Common myeloid progenitor, CD34-positive (primary cell): ENCODE data around the gene ZNF20.
"Not testable (repeated sequence)": the region's sequence is repeated elsewhere in the genome, so short reads cannot be mapped to it uniquely, and the experiment has no call there.

Experiments
- CTCF ChIA-PET: fragments of 350-600 bp; sonication (Branson Sonifier 250); formaldehyde crosslinking; loops from one replicate; lab custom pipeline; 2021; ENCODE audit warnings: antibody characterized with exemption; lab: Charles Lee
- POLR2A ChIA-PET: fragments of 350-600 bp; sonication (Branson Sonifier 250); formaldehyde crosslinking; loops from one replicate; lab custom pipeline; 2021; ENCODE audit warnings: antibody characterized with exemption; lab: Charles Lee
- DNase-seq, 3 donors: peaks; one replicate each; pipeline versions ENCODE4 v3.0.0 to v3.0.0-alpha.2; 2013
- H3K27ac ChIP-seq, 2 experiments: 1 replicate in 1 of 2; 2 replicates in 1 of 2; pipeline ENCODE4 v1.7.0; 2013; ENCODE audit warnings: inconsistent platforms in 2 of 2, low read length in 2 of 2, mild to moderate bottlenecking in 2 of 2, low read depth in 1 of 2, moderate library complexity in 1 of 2; ENCODE audit not compliant: severe bottlenecking in 2 of 2, insufficient read depth in 1 of 2, poor library complexity in 1 of 2
- H3K27me3 ChIP-seq, 5 experiments: replicated peaks in 2 of 5; 1 replicate in 3 of 5; 2 replicates in 2 of 5; pipeline versions ENCODE4 v1.6.1 to v1.7.0; 2013; ENCODE audit warnings: low read length in 4 of 5, mild to moderate bottlenecking in 2 of 5, moderate library complexity in 2 of 5, inconsistent platforms in 1 of 5; ENCODE audit not compliant: insufficient read depth in 5 of 5, control insufficient read depth in 4 of 5
- H3K36me3 ChIP-seq, 4 experiments: 1 replicate in 2 of 4; 2 replicates in 2 of 4; pipeline versions ENCODE4 v1.6.1 to v1.7.0; 2013; ENCODE audit warnings: low read length in 3 of 4, control low read depth in 1 of 4, mild to moderate bottlenecking in 1 of 4; ENCODE audit not compliant: control insufficient read depth in 4 of 4, insufficient read depth in 4 of 4
- H3K4me1 ChIP-seq, 4 experiments: 1 replicate in 3 of 4; 2 replicates in 1 of 4; pipeline versions ENCODE4 v1.6.1 to v1.7.1; 2013; ENCODE audit warnings: low read length in 3 of 4, mild to moderate bottlenecking in 3 of 4, control low read depth in 1 of 4, inconsistent platforms in 1 of 4, moderate library complexity in 1 of 4; ENCODE audit not compliant: control insufficient read depth in 4 of 4, insufficient read depth in 4 of 4; ENCODE audit errors: control extremely low read depth in 1 of 4
- H3K4me3 ChIP-seq, 7 experiments: 1 replicate in 4 of 7; 2 replicates in 3 of 7; pipeline versions ENCODE4 v1.5.1 to v1.7.0; 2013; ENCODE audit warnings: mild to moderate bottlenecking in 7 of 7, low read length in 6 of 7, moderate library complexity in 6 of 7, inconsistent platforms in 2 of 7, low read depth in 2 of 7, control low read depth in 1 of 7; ENCODE audit not compliant: insufficient read depth in 4 of 7, control insufficient read depth in 1 of 7; ENCODE audit errors: extremely low read depth in 1 of 7
- H3K9me3 ChIP-seq, 5 experiments: 1 replicate in 4 of 5; 2 replicates in 1 of 5; pipeline versions ENCODE4 v1.6.1 to v1.7.1; 2013; ENCODE audit warnings: low read length in 4 of 5, mild to moderate bottlenecking in 2 of 5, inconsistent platforms in 1 of 5, low read depth in 1 of 5, moderate library complexity in 1 of 5; ENCODE audit not compliant: control insufficient read depth in 4 of 5, insufficient read depth in 2 of 5; ENCODE audit errors: control extremely low read depth in 1 of 5
- WGBS: methylation state at CpG from one replicate; pipeline ENCODE4 v1.1.5; 2013; ENCODE audit not compliant: insufficient coverage; 5-methylcytosine and 5-hydroxymethylcytosine counted together

Gene ZNF20

GRCh38 chr19:12083336-12083735 lies 56.8 kb downstream of the ZNF20 start:
- H3K4me1 ChIP-seq, H3K4me3 ChIP-seq, DNase-seq, POLR2A ChIA-PET, H3K27me3 ChIP-seq, H3K27ac ChIP-seq: not testable (repeated sequence)
- CTCF ChIA-PET: interaction anchor here (0.9 kb wide), 1 partner anchor 95 kb away, joined by 3 read pairs; no protein-coding TSS in a partner anchor
- Histone ChIP-seq H3K36me3 (peaks cover 2 to 21% (median 5%) of the 10 kb centered on the region in 4 experiments), H3K9me3 (peaks cover 6 to 47% (median 33%) of the 10 kb centered on the region in 5 experiments)
- 93% methylated on average over 2 of the region's 6 CpGs for WGBS
